SK-N-SH (cell line): ENCODE results near the gene PLIN4. TPM values are rescaled to one million over a fixed set of nuclear protein-coding genes. Genes with fewer than 3 reads are reported as not detected.
"Not testable (repeated sequence)": the region's sequence is repeated elsewhere in the genome, so short reads cannot be mapped to it uniquely, and the experiment has no call there.

Source experiments
- CTCF ChIA-PET: fragments of 300-600, 350-600 bp; formaldehyde crosslinking; extraction: SDS; loops from one replicate; lab custom pipeline; 2021; lab: Yijun Ruan, JAX
- POLR2A ChIA-PET: fragments of 350-600 bp; sonication (Branson Sonifier 250); formaldehyde crosslinking; extraction: SDS; loops from one replicate; lab custom pipeline; 2020; ENCODE audit warnings: antibody characterized with exemption, inconsistent platforms; lab: Yijun Ruan, JAX
- DNase-seq: peaks from one replicate; pipeline ENCODE4 v3.0.0; 2012
- H2AFZ ChIP-seq: fragments of 200-600 bp; sonication (generic); 2 replicates; pipeline ENCODE4 v1.8.1; 2016; ENCODE audit warnings: antibody characterized with exemption, mild to moderate bottlenecking, low read depth
- H3F3A ChIP-seq: fragments of 200-600 bp; sonication (generic); replicated peaks from 2 replicates; pipeline ENCODE3; 2016; ENCODE audit warnings: antibody characterized with exemption, mild to moderate bottlenecking; ENCODE audit not compliant: insufficient read depth
- H3K27ac ChIP-seq, 2 experiments: fragments of 200-500 bp in 1 of 2; fragments of 200-600 bp in 1 of 2; sonication (Bioruptor generic) in 1 of 2; sonication (generic), shearing (Covaris generic) in 1 of 2; 2 replicates each; pipeline versions ENCODE4 v1.5.1 to v1.6.1; 2014 to 2016; ENCODE audit warnings: low read depth in 2 of 2, inconsistent platforms in 1 of 2, low read length in 1 of 2, mild to moderate bottlenecking in 1 of 2, mixed read lengths in 1 of 2
- H3K27me3 ChIP-seq: fragments of 200-600 bp; sonication (generic), shearing (Covaris generic); 2 replicates; pipeline ENCODE4 v1.6.1; 2016; ENCODE audit warnings: mixed run types; ENCODE audit not compliant: insufficient read depth
- H3K36me3 ChIP-seq, 2 experiments: fragments of 200-500 bp in 1 of 2; fragments of 200-600 bp in 1 of 2; sonication (Bioruptor generic) in 1 of 2; sonication (generic) in 1 of 2; replicated peaks in 1 of 2; 2 replicates each; pipeline versions ENCODE3 to v1.5.1; 2014 to 2016; ENCODE audit warnings: low read length in 1 of 2, mild to moderate bottlenecking in 1 of 2; ENCODE audit not compliant: insufficient read depth in 2 of 2, control insufficient read depth in 1 of 2
- H3K4me1 ChIP-seq, 2 experiments: fragments of 200-500 bp in 1 of 2; fragments of 200-600 bp in 1 of 2; sonication (Bioruptor generic) in 1 of 2; sonication (generic), shearing (Covaris generic) in 1 of 2; 2 replicates each; pipeline versions ENCODE4 v1.5.1 to v1.6.1; 2014 to 2016; ENCODE audit warnings: low read depth in 1 of 2, low read length in 1 of 2, mixed run types in 1 of 2; ENCODE audit not compliant: insufficient read depth in 2 of 2, control insufficient read depth in 1 of 2
- H3K4me2 ChIP-seq: fragments of 200-600 bp; sonication (generic), shearing (Covaris generic); 2 replicates; pipeline ENCODE4 v1.6.1; 2017; ENCODE audit warnings: mixed run types
- H3K4me3 ChIP-seq, 2 experiments: fragments of 200-500 bp in 1 of 2; fragments of 200-600 bp in 1 of 2; sonication (Bioruptor generic) in 1 of 2; sonication (generic), shearing (Covaris generic) in 1 of 2; 2 replicates each; pipeline versions ENCODE4 v1.5.1 to v1.8.1; 2014 to 2016; ENCODE audit warnings: low read depth in 2 of 2, inconsistent platforms in 1 of 2, low read length in 1 of 2, mild to moderate bottlenecking in 1 of 2, mixed read lengths in 1 of 2, moderate library complexity in 1 of 2
- H3K79me2 ChIP-seq: fragments of 200-600 bp; sonication (generic); 2 replicates; pipeline ENCODE4 v1.8.1; 2017; ENCODE audit warnings: mild to moderate bottlenecking; ENCODE audit not compliant: insufficient read depth
- H3K9ac ChIP-seq: fragments of 200-600 bp; sonication (generic); 2 replicates; pipeline ENCODE4 v1.6.1; 2017; ENCODE audit warnings: mixed run types
- H3K9me2 ChIP-seq: fragments of 200-600 bp; sonication (generic); 2 replicates; pipeline ENCODE4 v1.6.1; 2017; ENCODE audit warnings: mixed run types
- H3K9me3 ChIP-seq: fragments of 200-600 bp; sonication (generic); 2 replicates; pipeline ENCODE4 v1.6.1; 2017; ENCODE audit warnings: mixed run types, mild to moderate bottlenecking, moderate library complexity
- H4K20me1 ChIP-seq: fragments of 200-600 bp; sonication (generic); 2 replicates; pipeline ENCODE4 v1.6.1; 2017; ENCODE audit warnings: mild to moderate bottlenecking, mixed run types; ENCODE audit not compliant: insufficient read depth
- EP300 ChIP-seq, 2 experiments: IDR thresholded peaks; 2 replicates each; pipeline versions ENCODE4 v1.4.0 to v1.6.1; 2012; ENCODE audit warnings: borderline replicate concordance in 1 of 2, low read depth in 1 of 2, low read length in 1 of 2
- EZH2phosphoT487 ChIP-seq: fragments of 200-600 bp; sonication (generic); IDR thresholded peaks from 2 replicates; pipeline ENCODE4 v1.6.1; 2017; ENCODE audit warnings: low read depth, mixed run types, mild to moderate bottlenecking, antibody characterized with exemption, moderate library complexity, borderline replicate concordance
- FOSL2 ChIP-seq: IDR thresholded peaks from 2 replicates; pipeline ENCODE4 v1.4.0; 2012; ENCODE audit warnings: low read depth, mild to moderate bottlenecking, moderate library complexity, borderline replicate concordance
- FOXJ3 ChIP-seq: sonication (generic); formaldehyde crosslinking; IDR thresholded peaks from 2 replicates; pipeline ENCODE4 v1.5.1; 2020; ENCODE audit warnings: mild to moderate bottlenecking, missing genetic modification reagents
- GABPA ChIP-seq: IDR thresholded peaks from 2 replicates; pipeline ENCODE4 v1.4.0; 2012; ENCODE audit warnings: low read depth, mild to moderate bottlenecking
- GATA2 ChIP-seq: sonication (generic); formaldehyde crosslinking; IDR thresholded peaks from 2 replicates; pipeline ENCODE4 v1.5.0; 2020; ENCODE audit warnings: mild to moderate bottlenecking, missing genetic modification reagents
- JUND ChIP-seq: IDR thresholded peaks from 2 replicates; pipeline ENCODE4 v1.4.0; 2012
- NFIC ChIP-seq: IDR thresholded peaks from 2 replicates; pipeline ENCODE4 v1.4.0; 2012; ENCODE audit warnings: borderline replicate concordance
- RFX5 ChIP-seq: IDR thresholded peaks from 2 replicates; pipeline ENCODE4 v1.6.1; 2012; ENCODE audit warnings: mild to moderate bottlenecking, improper control_type of control experiment, low read length
- RXRA ChIP-seq: IDR thresholded peaks from 2 replicates; pipeline ENCODE4 v1.4.0; 2012; ENCODE audit warnings: low read depth, mild to moderate bottlenecking, borderline replicate concordance
- SIN3A ChIP-seq: IDR thresholded peaks from 2 replicates; pipeline ENCODE4 v1.6.1; 2012; ENCODE audit warnings: low read depth, mild to moderate bottlenecking, low read length, moderate library complexity, borderline replicate concordance
- TAF1 ChIP-seq: IDR thresholded peaks from 2 replicates; pipeline ENCODE4 v1.6.1; 2012; ENCODE audit warnings: low read depth, mild to moderate bottlenecking, low read length, moderate library complexity, borderline replicate concordance
- TCF12 ChIP-seq: IDR thresholded peaks from 2 replicates; pipeline ENCODE4 v1.4.0; 2012
- TEAD4 ChIP-seq: IDR thresholded peaks from 2 replicates; pipeline ENCODE4 v1.4.0; 2012; ENCODE audit warnings: mild to moderate bottlenecking, borderline replicate concordance; ENCODE audit not compliant: insufficient read depth
- YY1 ChIP-seq: IDR thresholded peaks from 2 replicates; pipeline ENCODE4 v1.4.0; 2012; ENCODE audit warnings: low read depth, mild to moderate bottlenecking
- WGBS: methylation state at CpG from one replicate; pipeline ENCODE4 v1.1.6; 2017; ENCODE audit warnings: low lambda C conversion rate; 5-methylcytosine and 5-hydroxymethylcytosine counted together
- polyA plus RNA-seq, 3 experiments: library from polyadenylated mRNA; depleted of rRNA; stranded (reverse); fragments of >200 nt; gene quantifications; 2 replicates each; pipeline ENCODE4 v1.2.3, GENCODE V29; 2012
- TF ChIP-seq, protein P1 (sequence below): fragments of 150-350 bp; IDR thresholded peaks from 2 replicates; pipeline ENCODE4 v1.6.1; 2016; ENCODE audit warnings: mild to moderate bottlenecking, low read depth, low read length
- TF ChIP-seq, protein P2 (sequence below): fragments of 150-350 bp; IDR thresholded peaks from 2 replicates; pipeline ENCODE4 v1.6.1; 2017; ENCODE audit warnings: antibody characterized with exemption, low read length, low read depth, borderline replicate concordance
- TF ChIP-seq, protein P3 (sequence below): IDR thresholded peaks from 2 replicates; pipeline ENCODE4 v1.4.0; 2012; ENCODE audit warnings: low read depth, borderline replicate concordance
- TF ChIP-seq, protein P4 (sequence below): IDR thresholded peaks from 2 replicates; pipeline ENCODE4 v1.4.0; 2012; ENCODE audit warnings: low read depth

PLIN4 gene
- polyA plus RNA-seq, 1 of the 3 experiments (the other 2 are of a cell fraction), result 0.07 TPM

DNA sequence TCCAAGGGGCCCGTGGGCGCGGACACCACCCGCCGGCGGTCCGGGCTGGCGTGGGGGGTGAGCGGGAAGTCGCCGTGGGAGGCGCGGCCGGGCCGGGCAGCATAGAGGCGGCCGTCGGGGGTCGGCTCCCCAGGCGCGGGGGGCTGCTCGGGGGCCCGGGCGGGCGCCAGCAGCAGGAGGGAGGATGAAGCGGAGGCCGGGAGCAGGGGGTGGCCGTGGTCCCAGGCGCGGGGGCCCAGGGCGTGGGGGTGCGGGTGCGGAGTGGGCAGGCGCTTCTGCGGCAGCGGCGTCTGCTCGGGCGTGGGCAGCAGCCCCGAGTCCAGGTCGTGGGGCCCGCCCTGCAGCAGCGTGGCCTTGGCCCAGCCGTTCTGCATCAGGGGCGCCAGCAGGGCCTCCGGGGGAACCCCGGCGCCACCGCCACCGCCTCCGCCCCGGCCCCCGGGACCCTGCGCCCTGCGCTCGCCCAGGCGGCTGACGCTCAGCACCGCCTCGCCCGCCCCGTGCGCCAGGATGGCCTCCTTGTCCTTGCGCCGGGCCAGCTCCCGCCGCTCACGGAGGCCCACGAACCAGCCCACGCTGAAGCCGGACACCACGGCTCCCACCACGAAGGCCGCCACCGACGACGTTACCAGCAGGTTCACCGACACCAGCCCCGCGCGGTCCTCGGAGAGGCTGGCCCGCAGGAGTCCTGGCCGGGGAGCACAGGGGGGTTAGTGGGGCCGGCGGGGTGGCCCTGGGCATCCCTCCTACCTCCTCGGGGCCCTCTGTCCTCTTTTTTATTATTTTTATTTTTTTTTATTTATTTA lies 25.8 kb upstream of the PLIN4 start (continued):
- no peak for TF ChIP-seq TAF1
- TF ChIP-seq TCF12, result no peak
- TF ChIP-seq, protein P1, sequence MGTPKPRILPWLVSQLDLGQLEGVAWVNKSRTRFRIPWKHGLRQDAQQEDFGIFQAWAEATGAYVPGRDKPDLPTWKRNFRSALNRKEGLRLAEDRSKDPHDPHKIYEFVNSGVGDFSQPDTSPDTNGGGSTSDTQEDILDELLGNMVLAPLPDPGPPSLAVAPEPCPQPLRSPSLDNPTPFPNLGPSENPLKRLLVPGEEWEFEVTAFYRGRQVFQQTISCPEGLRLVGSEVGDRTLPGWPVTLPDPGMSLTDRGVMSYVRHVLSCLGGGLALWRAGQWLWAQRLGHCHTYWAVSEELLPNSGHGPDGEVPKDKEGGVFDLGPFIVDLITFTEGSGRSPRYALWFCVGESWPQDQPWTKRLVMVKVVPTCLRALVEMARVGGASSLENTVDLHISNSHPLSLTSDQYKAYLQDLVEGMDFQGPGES, result no peak
- no peak for TF ChIP-seq FOSL2
- TF ChIP-seq SIN3A, result no peak
- no peak for TF ChIP-seq EZH2phosphoT487
- no peak for TF ChIP-seq JUND
- TF ChIP-seq YY1, result no peak
- no peak for TF ChIP-seq TEAD4
- TF ChIP-seq, protein P2, sequence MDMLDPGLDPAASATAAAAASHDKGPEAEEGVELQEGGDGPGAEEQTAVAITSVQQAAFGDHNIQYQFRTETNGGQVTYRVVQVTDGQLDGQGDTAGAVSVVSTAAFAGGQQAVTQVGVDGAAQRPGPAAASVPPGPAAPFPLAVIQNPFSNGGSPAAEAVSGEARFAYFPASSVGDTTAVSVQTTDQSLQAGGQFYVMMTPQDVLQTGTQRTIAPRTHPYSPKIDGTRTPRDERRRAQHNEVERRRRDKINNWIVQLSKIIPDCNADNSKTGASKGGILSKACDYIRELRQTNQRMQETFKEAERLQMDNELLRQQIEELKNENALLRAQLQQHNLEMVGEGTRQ, result no peak
- TF ChIP-seq GATA2 (CRISPR knock-in tag), result no peak

DNA sequence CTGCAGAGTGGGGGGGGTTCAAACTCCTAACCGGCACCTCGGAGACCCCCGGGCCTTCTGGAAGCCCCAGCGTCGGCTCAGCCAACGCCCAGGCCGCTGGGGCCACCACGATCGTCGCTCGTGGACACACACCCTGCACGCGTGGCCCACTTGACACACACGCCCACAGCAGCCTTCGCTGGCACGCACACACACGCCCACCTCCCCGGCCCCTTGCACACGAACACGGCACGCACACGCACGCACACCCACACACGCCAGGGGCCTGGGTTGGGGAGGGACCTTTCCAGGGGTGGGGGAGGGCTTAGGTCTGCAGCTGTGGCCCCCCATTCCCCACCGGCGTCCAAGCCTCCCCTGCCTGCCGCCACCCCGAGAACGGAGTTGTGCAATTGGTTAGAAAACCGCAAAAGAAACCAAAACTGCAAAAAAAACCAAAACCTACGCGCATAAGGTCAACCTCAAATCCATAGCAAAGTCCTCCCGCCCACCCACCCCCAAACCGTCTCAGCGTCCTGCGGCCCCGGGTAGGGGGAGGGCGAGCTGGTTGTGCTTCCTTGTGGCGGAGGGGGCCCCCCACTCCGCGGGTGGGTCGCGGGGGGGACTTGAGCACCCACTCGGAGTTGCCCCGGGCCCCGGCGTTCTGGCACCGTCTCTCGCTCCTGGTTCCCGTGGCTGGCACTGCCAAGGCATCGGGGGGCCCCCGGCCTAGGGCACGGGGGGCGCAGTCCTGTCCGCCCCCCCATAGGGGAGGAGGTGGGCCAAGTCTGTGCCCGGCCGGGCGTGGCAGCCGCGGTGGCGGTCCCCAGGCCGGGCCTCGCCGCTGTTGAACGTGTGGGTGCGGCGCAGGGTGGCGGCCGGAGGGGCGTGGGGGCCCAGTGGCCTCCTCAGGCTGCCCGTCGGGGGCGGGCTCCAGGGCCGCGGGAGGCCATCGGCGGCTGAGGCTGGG lies 24.9 kb upstream of the PLIN4 start:
- Histone ChIP-seq H3K79me2 (no peaks in the 10 kb centered on the region), H3K4me3 (no peak overlapping the region), H3K9me2 (no peaks in the 10 kb centered on the region), H3K4me2 (no peak overlapping the region), H2AFZ (no peak overlapping the region), H3K27me3 (peaks cover 10% of the 10 kb centered on the region; the same call in 1 of the 2 replicates), H3K9ac (no peak overlapping the region), H3K27ac (no peak overlapping the region), H3K4me1 (no peaks in the 10 kb centered on the region; a peak in 1 of 4 replicates), H3K9me3 (no peaks in the 10 kb centered on the region), H3F3A (no peaks in the 10 kb centered on the region), H4K20me1 (no peaks in the 10 kb centered on the region), H3K36me3 (no peaks in the 10 kb centered on the region)
- CTCF ChIA-PET, result interaction anchor here (1.6 kb wide), 1 partner anchor 18 kb away, joined by 4 read pairs; no protein-coding TSS in a partner anchor
- TF ChIP-seq GABPA (no peak), TAF1 (no peak), NFIC (no peak), FOSL2 (no peak), JUND (no peak), RXRA (no peak), EP300 (IDR thresholded peaks at IDR 0.05; ENCODE audit: borderline replicate concordance in 1 of 2, low read depth in 1 of 2, low read length in 1 of 2) (no peak), FOXJ3 (no peak), EZH2phosphoT487 (no peak), RFX5 (no peak)
- TF ChIP-seq, protein P3, sequence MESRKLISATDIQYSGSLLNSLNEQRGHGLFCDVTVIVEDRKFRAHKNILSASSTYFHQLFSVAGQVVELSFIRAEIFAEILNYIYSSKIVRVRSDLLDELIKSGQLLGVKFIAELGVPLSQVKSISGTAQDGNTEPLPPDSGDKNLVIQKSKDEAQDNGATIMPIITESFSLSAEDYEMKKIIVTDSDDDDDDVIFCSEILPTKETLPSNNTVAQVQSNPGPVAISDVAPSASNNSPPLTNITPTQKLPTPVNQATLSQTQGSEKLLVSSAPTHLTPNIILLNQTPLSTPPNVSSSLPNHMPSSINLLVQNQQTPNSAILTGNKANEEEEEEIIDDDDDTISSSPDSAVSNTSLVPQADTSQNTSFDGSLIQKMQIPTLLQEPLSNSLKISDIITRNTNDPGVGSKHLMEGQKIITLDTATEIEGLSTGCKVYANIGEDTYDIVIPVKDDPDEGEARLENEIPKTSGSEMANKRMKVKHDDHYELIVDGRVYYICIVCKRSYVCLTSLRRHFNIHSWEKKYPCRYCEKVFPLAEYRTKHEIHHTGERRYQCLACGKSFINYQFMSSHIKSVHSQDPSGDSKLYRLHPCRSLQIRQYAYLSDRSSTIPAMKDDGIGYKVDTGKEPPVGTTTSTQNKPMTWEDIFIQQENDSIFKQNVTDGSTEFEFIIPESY, result no peak
- TF ChIP-seq, protein P4, sequence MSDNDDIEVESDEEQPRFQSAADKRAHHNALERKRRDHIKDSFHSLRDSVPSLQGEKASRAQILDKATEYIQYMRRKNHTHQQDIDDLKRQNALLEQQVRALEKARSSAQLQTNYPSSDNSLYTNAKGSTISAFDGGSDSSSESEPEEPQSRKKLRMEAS, result no peak
- POLR2A ChIA-PET, result no interaction called here
- no peak for DNase-seq
- 82% methylated on average over 61 of the region's 77 CpGs for WGBS

DNA sequence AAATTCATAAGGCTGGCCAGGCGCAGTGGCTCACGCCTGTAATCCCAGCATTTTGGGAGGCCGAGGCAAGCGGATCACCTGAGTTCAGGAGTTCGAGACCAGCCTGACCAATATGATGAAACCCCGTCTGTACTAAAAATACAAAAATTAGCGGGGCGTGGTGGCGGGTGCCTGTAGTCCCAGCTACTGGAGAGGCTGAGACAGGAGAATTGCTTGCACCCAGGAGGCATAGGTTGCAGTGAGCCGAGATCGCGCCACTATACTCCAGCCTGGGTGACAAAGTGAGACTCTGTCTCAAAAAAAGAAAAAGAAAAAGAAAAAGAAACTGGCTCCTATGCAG lies 23.5 kb upstream of the PLIN4 start:
- WGBS, result 95% methylated on average over 12 of the region's 12 CpGs
- H3K79me2 ChIP-seq, H3K4me1 ChIP-seq, H3K4me3 ChIP-seq, H3K36me3 ChIP-seq, H3K27me3 ChIP-seq, DNase-seq, H3K9ac ChIP-seq, H3F3A ChIP-seq, H3K27ac ChIP-seq, H3K9me3 ChIP-seq, H4K20me1 ChIP-seq, H3K9me2 ChIP-seq, H3K4me2 ChIP-seq, POLR2A ChIA-PET, H2AFZ ChIP-seq: not testable (repeated sequence)
- CTCF ChIA-PET, result interaction anchor here (1.6 kb wide), 1 partner anchor 17 kb away, joined by 4 read pairs; no protein-coding TSS in a partner anchor
